Thymus (tissue), 11 donors: ENCODE data around the gene TRAPPC12. TPM values are rescaled to one million over a fixed set of nuclear protein-coding genes. Genes with fewer than 3 reads are reported as not detected.

Source experiments
- DNase-seq, 9 donors: peaks; one replicate each; pipeline ENCODE4 v3.0.0-alpha.2; 2013; ENCODE audit warnings: low spot score in 9 of 9, low read depth in 6 of 9, missing footprints in 1 of 9
- H3K27ac ChIP-seq, 2 donors: one replicate each; pipeline ENCODE4 v1.5.1; 2013; ENCODE audit warnings: control low read depth in 1 of 2, low read depth in 1 of 2, low read length in 1 of 2, mild to moderate bottlenecking in 1 of 2, moderate library complexity in 1 of 2
- H3K27me3 ChIP-seq, 2 donors: one replicate each; pipeline ENCODE4 v1.5.1; 2013; ENCODE audit warnings: low read length in 1 of 2; ENCODE audit not compliant: control insufficient read depth in 2 of 2, insufficient read depth in 1 of 2
- H3K36me3 ChIP-seq, 2 donors: one replicate each; pipeline ENCODE4 v1.5.1; 2013; ENCODE audit warnings: low read length in 1 of 2, mild to moderate bottlenecking in 1 of 2, moderate library complexity in 1 of 2; ENCODE audit not compliant: control insufficient read depth in 2 of 2, insufficient read depth in 2 of 2
- H3K4me1 ChIP-seq, 2 donors: one replicate each; pipeline ENCODE4 v1.5.1; 2013; ENCODE audit warnings: low read length in 2 of 2; ENCODE audit not compliant: control insufficient read depth in 2 of 2, insufficient read depth in 2 of 2
- H3K4me3 ChIP-seq, 2 donors: one replicate each; pipeline ENCODE4 v1.5.1; 2013; ENCODE audit warnings: low read length in 2 of 2, control low read depth in 1 of 2, mild to moderate bottlenecking in 1 of 2
- H3K9me3 ChIP-seq, 2 donors: one replicate each; pipeline ENCODE4 v1.5.1; 2013; ENCODE audit warnings: low read length in 1 of 2, mild to moderate bottlenecking in 1 of 2; ENCODE audit not compliant: control insufficient read depth in 2 of 2, insufficient read depth in 1 of 2
- WGBS: extraction: QIAGEN DNeasy Blood & Tissue Kit; methylation state at CpG from one replicate; pipeline ENCODE4 v1.1.7; 2013; 5-methylcytosine and 5-hydroxymethylcytosine counted together
- polyA plus RNA-seq: library from polyadenylated mRNA; stranded (reverse); fragments of 200-250 nt; gene quantifications from one replicate; pipeline ENCODE4 v1.2.3, GENCODE V29; 2013
- total RNA-seq: library from RNA; stranded (reverse); fragments of 120-200 nt; gene quantifications from one replicate; pipeline ENCODE4 v1.2.4, GENCODE V29; 2013
- donor health status: healthy.

Gene TRAPPC12
- total and polyA plus RNA-seq, 2 donors, result 41.8 to 136 TPM

GRCh38 chr2:3377612-3378432, 1.7 kb upstream of the TRAPPC12 start, which contains the start of gene EIPR1:
TSS of gene EIPR1 (minus strand) at chr2:3377818. CDS start at chr2:3377689, 129 bp downstream.
- Histone ChIP-seq H3K36me3 (peaks cover 0 to 6% of the 10 kb centered on the region in 2 donors), H3K27me3 (no peaks in the 10 kb centered on the region), H3K9me3 (peaks cover 0 to 10% of the 10 kb centered on the region in 2 donors), H3K27ac (peak within 1 kb of the TSS; percentile 94), H3K4me1 (peaks cover 15 to 27% of the 10 kb centered on the region in 2 donors), H3K4me3 (peak within 1 kb of the TSS; percentile 74 to 81)
- 3% methylated on average over 57 of the region's 57 CpGs for WGBS
- peak; percentile 88 to 98 (median 95) for DNase-seq

DNA sequence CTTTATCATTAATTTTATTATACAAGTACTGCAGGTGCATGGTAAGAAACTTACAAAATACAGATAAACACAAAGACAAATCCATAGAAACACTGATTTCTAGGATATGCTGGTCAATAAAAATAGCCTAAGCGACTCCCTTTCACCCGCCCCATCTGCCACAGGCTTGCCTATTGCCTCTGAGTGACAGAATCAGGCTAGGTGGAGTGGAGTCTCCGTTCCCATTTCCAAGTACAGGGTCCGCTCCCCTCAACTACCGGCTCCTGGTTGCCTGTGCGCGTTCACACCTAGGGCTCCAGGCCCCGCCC, 201 bp upstream of the TRAPPC12 start:
- Histone ChIP-seq H3K4me3 (peak overlapping the region; percentile 79 to 90), H3K27ac (peak overlapping the region; percentile 80 to 87), H3K4me1 (peaks cover 15 to 27% of the 10 kb centered on the region in 2 donors), H3K9me3 (peaks cover 0 to 10% of the 10 kb centered on the region in 2 donors), H3K36me3 (peaks cover 4 to 6% of the 10 kb centered on the region in 2 donors), H3K27me3 (no peaks in the 10 kb centered on the region)
- WGBS, result 13% methylated on average over 8 of the region's 8 CpGs
- no peak for DNase-seq

DNA sequence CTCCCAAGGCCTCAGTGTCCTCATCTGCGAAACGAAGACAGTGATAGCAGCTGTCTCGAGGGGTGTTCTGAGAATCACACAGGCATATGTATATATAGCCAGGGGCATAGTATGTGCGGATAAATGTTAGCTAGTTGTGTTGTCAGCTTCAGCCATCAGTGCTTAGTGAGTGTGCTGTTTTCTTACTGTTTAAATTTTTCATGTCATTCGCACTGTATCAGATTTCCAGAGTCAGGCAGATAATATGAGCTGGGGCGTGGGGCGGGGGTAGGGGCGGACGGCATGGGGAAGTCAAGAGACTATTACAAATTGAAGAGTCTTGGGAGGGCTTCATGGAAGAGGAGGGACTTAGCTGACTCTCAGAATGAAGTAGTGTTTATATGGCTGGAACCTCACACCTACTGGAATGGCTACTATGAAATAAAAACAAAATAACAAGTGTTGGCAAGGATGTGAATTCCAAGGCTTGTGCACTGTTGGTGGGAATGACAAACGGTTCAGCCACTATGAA, 7.0 kb downstream of the TRAPPC12 start:
- no peaks in the 10 kb centered on the region for H3K4me1 ChIP-seq
- H3K36me3 ChIP-seq, result peaks cover 29% of the 10 kb centered on the region in 2 donors
- H3K27ac ChIP-seq, result no peak overlapping the region
- WGBS, result 91% methylated on average over 10 of the region's 10 CpGs
- peaks cover 2 to 6% of the 10 kb centered on the region in 2 donors for H3K9me3 ChIP-seq
- no peak overlapping the region for H3K4me3 ChIP-seq
- DNase-seq, result no peak
- no peaks in the 10 kb centered on the region for H3K27me3 ChIP-seq

- Histone ChIP-seq H3K9me3 (peaks cover 2 to 6% of the 10 kb centered on the region in 2 donors), H3K4me1 (no peaks in the 10 kb centered on the region), H3K36me3 (peaks cover 30 to 34% of the 10 kb centered on the region in 2 donors), H3K27ac (no peak overlapping the region), H3K27me3 (no peaks in the 10 kb centered on the region), H3K4me3 (no peak overlapping the region)
- DNase-seq, result no peak
- 95% methylated on average over 5 of the region's 5 CpGs for WGBS
Observed at GRCh38 chr2:3387011-3387410, 7.5 kb downstream of the TRAPPC12 start.

- no peak overlapping the region for H3K4me3 ChIP-seq
- H3K4me1 ChIP-seq, result no peaks in the 10 kb centered on the region
- 98% methylated on average over 89 of the region's 89 CpGs for WGBS
- peaks cover 2 to 6% of the 10 kb centered on the region in 2 donors for H3K9me3 ChIP-seq
- H3K27ac ChIP-seq, result no peak overlapping the region
- peaks cover 27 to 36% of the 10 kb centered on the region in 2 donors for H3K36me3 ChIP-seq
- no peak for DNase-seq
- H3K27me3 ChIP-seq, result no peaks in the 10 kb centered on the region
Observed at GRCh38 chr2:3387644-3388411, 8.3 kb downstream of the TRAPPC12 start.

DNA sequence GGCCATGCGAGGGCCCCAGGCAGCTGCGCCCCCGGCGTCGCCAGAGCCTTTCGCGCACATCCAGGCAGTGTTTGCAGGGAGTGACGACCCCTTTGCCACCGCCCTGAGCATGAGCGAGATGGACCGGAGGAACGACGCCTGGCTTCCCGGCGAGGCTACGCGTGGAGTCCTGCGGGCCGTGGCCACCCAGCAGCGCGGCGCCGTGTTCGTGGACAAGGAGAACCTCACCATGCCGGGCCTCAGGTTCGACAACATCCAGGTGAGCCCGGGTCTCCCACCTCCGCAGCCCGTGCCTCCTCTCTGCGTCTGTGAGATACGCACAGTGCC, 8.9 kb downstream of the TRAPPC12 start:
- Histone ChIP-seq H3K27ac (no peak overlapping the region), H3K9me3 (peaks cover 2 to 6% of the 10 kb centered on the region in 2 donors), H3K36me3 (peaks cover 27 to 35% of the 10 kb centered on the region in 2 donors), H3K4me3 (no peak overlapping the region), H3K27me3 (no peaks in the 10 kb centered on the region), H3K4me1 (no peaks in the 10 kb centered on the region)
- over 99% methylated on average over 31 of the region's 31 CpGs for WGBS
- DNase-seq, result no peak

DNA sequence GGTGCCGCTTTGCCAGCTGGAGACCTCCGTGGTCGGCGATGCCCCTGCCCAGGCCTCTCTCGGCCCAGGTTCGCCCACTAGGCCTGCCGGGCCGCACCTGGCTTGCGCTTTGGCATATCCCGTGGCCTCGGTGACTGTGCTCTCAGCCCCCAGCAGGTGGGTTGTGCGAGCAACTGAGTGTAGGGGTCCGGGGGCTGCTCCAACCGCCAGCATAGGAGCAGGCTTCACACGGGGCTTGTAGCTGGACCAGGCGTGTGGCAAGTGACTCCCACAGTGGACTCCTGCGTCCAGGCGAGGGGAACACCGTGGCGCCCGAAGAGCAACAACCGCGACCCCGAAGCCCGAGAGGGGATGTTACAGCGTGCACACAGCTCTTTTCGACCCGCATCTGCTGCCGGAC, 9.7 kb downstream of the TRAPPC12 start:
- no peak overlapping the region for H3K4me3 ChIP-seq
- H3K9me3 ChIP-seq, result peaks cover 2 to 8% of the 10 kb centered on the region in 2 donors
- 98% methylated on average over 29 of the region's 29 CpGs for whole genome bisulfite sequencing
- H3K27me3 ChIP-seq, result no peaks in the 10 kb centered on the region
- peaks cover 31 to 38% of the 10 kb centered on the region in 2 donors for H3K36me3 ChIP-seq
- no peak for DNase-seq
- no peaks in the 10 kb centered on the region for H3K4me1 ChIP-seq
- no peak overlapping the region for H3K27ac ChIP-seq

- Histone ChIP-seq H3K4me1 (no peaks in the 10 kb centered on the region), H3K9me3 (peaks cover 2 to 8% of the 10 kb centered on the region in 2 donors), H3K27ac (no peak overlapping the region), H3K27me3 (no peaks in the 10 kb centered on the region), H3K4me3 (no peak overlapping the region), H3K36me3 (peaks cover 31 to 41% of the 10 kb centered on the region in 2 donors)
- DNase-seq, result no peak
- 97% methylated on average over 8 of the region's 8 CpGs for WGBS
Observed at GRCh38 chr2:3390041-3390440, 10.5 kb downstream of the TRAPPC12 start.

DNA sequence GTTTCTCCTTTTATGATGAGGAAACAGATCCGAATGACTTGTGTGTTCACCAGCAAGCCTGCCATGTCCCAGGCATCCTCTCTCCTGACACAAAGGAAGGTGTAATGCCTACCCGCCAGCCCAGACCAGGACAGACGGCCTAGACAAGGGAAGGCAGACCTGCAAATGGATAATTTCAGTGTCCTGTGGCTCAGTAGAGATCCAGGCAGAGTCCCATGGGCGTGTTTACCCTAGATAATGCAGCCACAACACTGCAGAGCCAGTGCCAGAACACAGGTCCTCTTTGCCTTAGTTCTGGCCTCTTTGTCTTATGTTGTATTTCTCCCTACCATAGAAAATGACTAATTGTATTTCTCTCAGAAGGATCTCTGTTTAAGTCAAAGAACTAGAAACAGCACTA, 12.7 kb downstream of the TRAPPC12 start:
- Histone ChIP-seq H3K4me3 (no peak overlapping the region), H3K4me1 (no peaks in the 10 kb centered on the region), H3K9me3 (peaks cover 9 to 12% of the 10 kb centered on the region in 2 donors), H3K27ac (no peak overlapping the region), H3K36me3 (peaks cover 40 to 41% of the 10 kb centered on the region in 2 donors), H3K27me3 (no peaks in the 10 kb centered on the region)
- DNase-seq, result no peak
- WGBS, result 96% methylated on average over 4 of the region's 4 CpGs
